ENCODE measurements around the gene OLFM1. TPM values are rescaled to one million over a fixed set of nuclear protein-coding genes. Genes with fewer than 3 reads are reported as not detected.

OLFM1 gene
- total and polyA plus RNA-seq, 9 of the 15 experiments (the other 6 are each of a cell fraction or from before 2014, with no cell fraction given): not detected

GRCh38 chr9:135079676-135080075 is 7.8 kb upstream of the OLFM1 start:
- Histone ChIP-seq H3K9ac (ENCODE audit: insufficient read depth in 1 of 2, low read depth in 2 of 2, low read length in 2 of 2) (no peak overlapping the region), H3K27ac (ENCODE audit: extremely low read depth, low read depth, low read length) (no peak overlapping the region), H3K79me2 (ENCODE audit: control insufficient read depth, insufficient read depth, low read length) (no peaks in the 10 kb centered on the region), H3K36me3 (ENCODE audit: control insufficient read depth, insufficient read depth, low read length) (no peaks in the 10 kb centered on the region), H3K4me2 (ENCODE audit: insufficient read depth, low read length) (no peak overlapping the region), H3K27me3 (ENCODE audit: control insufficient read depth in 2 of 2, insufficient read depth in 2 of 2, low read length in 2 of 2) (peaks cover 9 to 58% of the 10 kb centered on the region in 2 experiments; a peak in 3 of 5 replicates), H3K4me3 (no peak overlapping the region), H3K4me1 (replicated peaks in 1 of 2; ENCODE audit: control insufficient read depth in 2 of 2, insufficient read depth in 2 of 2, low read length in 2 of 2) (no peaks in the 10 kb centered on the region), H2AFZ (ENCODE audit: low read depth, low read length) (no peak overlapping the region), H3K9me3 (replicated peaks; ENCODE audit: control insufficient read depth, insufficient read depth, low read depth, low read length) (no peaks in the 10 kb centered on the region), H3K9me1 (ENCODE audit: control insufficient read depth, insufficient read depth, low read length) (no peaks in the 10 kb centered on the region), H4K20me1 (replicated peaks; ENCODE audit: control insufficient read depth, insufficient read depth, low read length) (peaks cover 12% of the 10 kb centered on the region)
- BruUV-seq (replicated peaks): no TSS peak
- ChIA-PET CTCF (ENCODE audit: low intra/inter-chr PET ratio) (no interaction called here), POLR2A (no interaction called here)
- intact Hi-C loops (cut with micrococcal nuclease) (no loop called here), in situ Hi-C loops (cut with MboI) (no loop called here)
- FAIRE-seq (no peak), DNase-seq (ENCODE audit: extremely low read depth in 1 of 4, low spot score in 3 of 4) (no peak), ATAC-seq (no peak)
- no peak for TF ChIP-seq NBN (IDR thresholded peaks at IDR 0.05; ENCODE audit: low read depth)
- TF ChIP-seq ZKSCAN8 (CRISPR knock-in tag; IDR thresholded peaks at IDR 0.05): no peak
- TF ChIP-seq SIRT6 (IDR thresholded peaks at IDR 0.05; ENCODE audit: low read depth, low read length): no peak
- 0% methylated on average over 8 of the region's 8 CpGs for WGBS (ENCODE audit: insufficient coverage, low coverage, missing lambda C conversion rate)

- CTCF ChIA-PET (ENCODE audit: low intra/inter-chr PET ratio): no interaction called here
- H4K20me1 ChIP-seq (replicated peaks; ENCODE audit: control insufficient read depth, insufficient read depth, low read length): peaks cover 9% of the 10 kb centered on the region; the same call in 1 of the 2 replicates
- peaks cover 9 to 62% of the 10 kb centered on the region in 2 experiments; a peak in 3 of 5 replicates for H3K27me3 ChIP-seq (ENCODE audit: control insufficient read depth in 2 of 2, insufficient read depth in 2 of 2, low read length in 2 of 2)
- no peaks in the 10 kb centered on the region for H3K79me2 ChIP-seq (ENCODE audit: control insufficient read depth, insufficient read depth, low read length)
- H3K4me2 ChIP-seq (ENCODE audit: insufficient read depth, low read length): no peak overlapping the region
- WGBS (ENCODE audit: insufficient coverage, low coverage, missing lambda C conversion rate): 12% methylated on average over 24 of the region's 26 CpGs
- no peak overlapping the region for H2AFZ ChIP-seq (ENCODE audit: low read depth, low read length)
- TF ChIP-seq POLR3G (IDR thresholded peaks at IDR 0.05; ENCODE audit: extremely low read depth, insufficient read length, insufficient replicate concordance): no peak
- TF ChIP-seq CHD4 (IDR thresholded peaks at IDR 0.05; ENCODE audit: insufficient read depth, insufficient replicate concordance, low read depth, low read length, poor library complexity, severe bottlenecking): no peak
- no peak for TF ChIP-seq CBX8 (IDR thresholded peaks at IDR 0.05; ENCODE audit: borderline replicate concordance, extremely low read depth, low read depth, low read length, poor library complexity, severe bottlenecking)
- no peak for TF ChIP-seq EP400 (IDR thresholded peaks at IDR 0.05)
- no peak for TF ChIP-seq ZBTB17 (CRISPR knock-in tag; IDR thresholded peaks at IDR 0.05)
- TF ChIP-seq ELK3 (CRISPR knock-in tag; IDR thresholded peaks at IDR 0.05): no peak
- no peak for TF ChIP-seq FOSL1 (tag; conservative IDR thresholded peaks at IDR 0.05)
- TF ChIP-seq RB1 (IDR thresholded peaks at IDR 0.05; ENCODE audit: low read depth): no peak
- in situ Hi-C loops (cut with MboI) (no loop called here), intact Hi-C loops (cut with micrococcal nuclease) (no loop called here)
- ATAC-seq (no peak), DNase-seq (ENCODE audit: extremely low read depth in 1 of 4, low spot score in 3 of 4) (no peak), FAIRE-seq (no peak)
- H3K4me1 ChIP-seq (replicated peaks in 1 of 2; ENCODE audit: control insufficient read depth in 2 of 2, insufficient read depth in 2 of 2, low read length in 2 of 2): no peaks in the 10 kb centered on the region
- no peak overlapping the region for H3K4me3 ChIP-seq
- no TSS peak for BruUV-seq (replicated peaks)
- H3K27ac ChIP-seq (ENCODE audit: extremely low read depth, low read depth, low read length): no peak overlapping the region
- no peaks in the 10 kb centered on the region for H3K9me3 ChIP-seq (replicated peaks; ENCODE audit: control insufficient read depth, insufficient read depth, low read depth, low read length)
- no peaks in the 10 kb centered on the region for H3K9me1 ChIP-seq (ENCODE audit: control insufficient read depth, insufficient read depth, low read length)
- POLR2A ChIA-PET: no interaction called here
- H3K9ac ChIP-seq (ENCODE audit: insufficient read depth in 1 of 2, low read depth in 2 of 2, low read length in 2 of 2): no peak overlapping the region
- H3K36me3 ChIP-seq (ENCODE audit: control insufficient read depth, insufficient read depth, low read length): no peaks in the 10 kb centered on the region
Measured at GRCh38 chr9:135080286-135081263, 6.9 kb upstream of the OLFM1 start.

All from K562 (cell line).